Fibroblast of villous mesenchyme (primary cell): ENCODE measurements around the gene NBPF1. TPM values are rescaled to one million over a fixed set of nuclear protein-coding genes. Genes with fewer than 3 reads are reported as not detected.
"Not testable (repeated sequence)": the region's sequence is repeated elsewhere in the genome, so short reads cannot be mapped to it uniquely, and the experiment has no call there.

Experiments used
- DNase-seq: peaks from one replicate; pipeline ENCODE4 v3.0.0-alpha.2; 2010; ENCODE audit warnings: low read depth
- H3K4me3 ChIP-seq: 2 replicates; pipeline ENCODE4 v1.5.1; 2011; ENCODE audit warnings: low read depth, mild to moderate bottlenecking, low read length
- CTCF ChIP-seq: IDR thresholded peaks from 2 replicates; pipeline ENCODE4 v1.5.1; 2012; ENCODE audit warnings: low read depth, mild to moderate bottlenecking, low read length; ENCODE audit not compliant: insufficient read depth
- total RNA-seq: library from RNA; depleted of rRNA; stranded (reverse); fragments of >200 nt; gene quantifications from 2 replicates; pipeline ENCODE4 v1.2.3, GENCODE V29; 2012

The NBPF1 gene
- total RNA-seq, 1 donor: 52.2 TPM

- DNase-seq: no peak
- no peak for TF ChIP-seq CTCF
- no peak overlapping the region for H3K4me3 ChIP-seq
These were observed 1.2 kb upstream of the NBPF1 start for GRCh38 chr1:16614361-16615252.

GRCh38 chr1:16612332-16613172 lies 812 bp downstream of the NBPF1 start:
- DNase-seq: peak; percentile 96
- peak overlapping the region; percentile 72 for H3K4me3 ChIP-seq
- TF ChIP-seq CTCF: peak; percentile 4

GRCh38 chr1:16611981-16612331 lies 1.4 kb downstream of the NBPF1 start:
- not testable (repeated sequence) for DNase-seq
- H3K4me3 ChIP-seq: peak overlapping the region; percentile 72

- not testable (repeated sequence) for DNase-seq, H3K4me3 ChIP-seq
These were observed 2.2 kb downstream of the NBPF1 start for GRCh38 chr1:16611164-16611563.

GRCh38 chr1:16610553-16610952 lies 2.8 kb downstream of the NBPF1 start:
- not testable (repeated sequence) for DNase-seq, H3K4me3 ChIP-seq

- DNase-seq, H3K4me3 ChIP-seq: not testable (repeated sequence)
These were observed 3.6 kb downstream of the NBPF1 start for GRCh38 chr1:16609761-16610160.

GRCh38 chr1:16608838-16609560 lies 4.4 kb downstream of the NBPF1 start:
- H3K4me3 ChIP-seq: no peak overlapping the region
- no peak for TF ChIP-seq CTCF
- no peak for DNase-seq

- DNase-seq, H3K4me3 ChIP-seq: not testable (repeated sequence)
These were observed 5.2 kb downstream of the NBPF1 start for GRCh38 chr1:16607853-16608815.
